ENCODE measurements around the gene PCLO. TPM values are rescaled to one million over a fixed set of nuclear protein-coding genes. Genes with fewer than 3 reads are reported as not detected.

Gene PCLO
- total and polyA plus RNA-seq, 2 of the 8 experiments (the other 6 are each of a cell fraction or from before 2014, with no cell fraction given) = 1.5 to 3.2 TPM

- TF ChIP-seq SAP30 (IDR thresholded peaks at IDR 0.05; ENCODE audit: insufficient read depth, insufficient replicate concordance, low read length) (no peak), SP1 (IDR thresholded peaks at IDR 0.05; ENCODE audit: low read depth, low read length) (no peak), E2F6 (IDR thresholded peaks at IDR 0.05) (no peak), EZH2 (IDR thresholded peaks at IDR 0.05; ENCODE audit: low read depth, low read length, severe bottlenecking) (no peak), BACH1 (IDR thresholded peaks at IDR 0.05; ENCODE audit: low read length) (no peak), TAF1 (IDR thresholded peaks at IDR 0.05; ENCODE audit: low read depth, low read length) (no peak)
These were observed 122.2 kb downstream of the PCLO start (continued) for GRCh38 chr7:83040484-83040883.
